Prostate gland (tissue), 2 donors: Measurements from ENCODE around the gene ADGRG6.

Experiments used
- POLR2A ChIP-seq: fragments of 450-650 bp; IDR thresholded peaks from one replicate; pipeline ENCODE4 v1.6.1; 2016; ENCODE audit warnings: antibody characterized with exemption, mild to moderate bottlenecking
- POLR2AphosphoS5 ChIP-seq: sonication (generic); formaldehyde crosslinking; IDR thresholded peaks from one replicate; pipeline ENCODE4 v1.6.1; 2017; ENCODE audit warnings: antibody characterized with exemption
- TF ChIP-seq, protein P1 (sequence below), 4 experiments: fragments of 200-600 bp in 2 of 4; fragments of 450-650 bp in 2 of 4; sonication (generic) in 2 of 4; IDR thresholded peaks; 1 replicate in 3 of 4; 2 replicates in 1 of 4; pipeline ENCODE4 v1.5.1; 2016 to 2019; ENCODE audit warnings: antibody characterized with exemption in 4 of 4, mild to moderate bottlenecking in 2 of 4, moderate library complexity in 2 of 4

DNA sequence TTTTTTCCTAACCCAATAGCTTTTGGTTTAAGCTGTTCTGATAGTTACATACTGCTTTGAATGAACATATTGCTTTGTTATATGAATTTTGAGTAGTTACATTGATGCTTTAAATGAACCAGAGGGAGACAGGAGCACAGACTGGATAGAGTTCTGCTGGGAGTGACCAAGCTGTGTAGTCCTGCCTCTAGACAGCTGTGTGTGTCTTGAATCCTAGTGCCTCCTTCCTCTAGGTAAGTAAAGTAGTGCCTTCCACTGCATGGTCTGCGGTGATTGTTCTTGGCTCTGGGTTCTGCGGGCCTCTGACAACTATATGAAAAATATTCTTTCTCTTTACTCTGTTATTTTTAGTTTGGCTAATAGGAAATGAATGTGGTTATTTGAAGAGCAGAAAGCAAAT, 46.0 kb upstream of the ADGRG6 start:
- TF ChIP-seq, protein P1, sequence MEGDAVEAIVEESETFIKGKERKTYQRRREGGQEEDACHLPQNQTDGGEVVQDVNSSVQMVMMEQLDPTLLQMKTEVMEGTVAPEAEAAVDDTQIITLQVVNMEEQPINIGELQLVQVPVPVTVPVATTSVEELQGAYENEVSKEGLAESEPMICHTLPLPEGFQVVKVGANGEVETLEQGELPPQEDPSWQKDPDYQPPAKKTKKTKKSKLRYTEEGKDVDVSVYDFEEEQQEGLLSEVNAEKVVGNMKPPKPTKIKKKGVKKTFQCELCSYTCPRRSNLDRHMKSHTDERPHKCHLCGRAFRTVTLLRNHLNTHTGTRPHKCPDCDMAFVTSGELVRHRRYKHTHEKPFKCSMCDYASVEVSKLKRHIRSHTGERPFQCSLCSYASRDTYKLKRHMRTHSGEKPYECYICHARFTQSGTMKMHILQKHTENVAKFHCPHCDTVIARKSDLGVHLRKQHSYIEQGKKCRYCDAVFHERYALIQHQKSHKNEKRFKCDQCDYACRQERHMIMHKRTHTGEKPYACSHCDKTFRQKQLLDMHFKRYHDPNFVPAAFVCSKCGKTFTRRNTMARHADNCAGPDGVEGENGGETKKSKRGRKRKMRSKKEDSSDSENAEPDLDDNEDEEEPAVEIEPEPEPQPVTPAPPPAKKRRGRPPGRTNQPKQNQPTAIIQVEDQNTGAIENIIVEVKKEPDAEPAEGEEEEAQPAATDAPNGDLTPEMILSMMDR (IDR thresholded peaks at IDR 0.05), result no peak
- TF ChIP-seq POLR2A (no peak), POLR2AphosphoS5 (no peak)
